Endodermal cell (in vitro differentiated cells): ENCODE data around the gene TAF5L. TPM values are rescaled to one million over a fixed set of nuclear protein-coding genes. Genes with fewer than 3 reads are reported as not detected.

Experiments used
- DNase-seq: peaks from one replicate; pipeline ENCODE4 v3.0.0-alpha.2; 2017
- H3K27ac ChIP-seq: 2 replicates; pipeline ENCODE4 v1.5.1; 2013; ENCODE audit warnings: mild to moderate bottlenecking, low read depth, low read length, moderate library complexity
- H3K27me3 ChIP-seq: 2 replicates; pipeline ENCODE4 v1.6.1; 2013; ENCODE audit warnings: mild to moderate bottlenecking, low read length, moderate library complexity; ENCODE audit not compliant: insufficient read depth, control insufficient read depth, poor library complexity, severe bottlenecking
- H3K36me3 ChIP-seq: 2 replicates; pipeline ENCODE4 v1.7.0; 2013; ENCODE audit warnings: mild to moderate bottlenecking, low read length, moderate library complexity; ENCODE audit not compliant: control insufficient read depth, insufficient read depth
- H3K4me1 ChIP-seq: one replicate; pipeline ENCODE4 v1.7.0; 2013; ENCODE audit warnings: low read length; ENCODE audit not compliant: control insufficient read depth, insufficient read depth
- H3K4me3 ChIP-seq: 2 replicates; pipeline ENCODE4 v1.5.1; 2013; ENCODE audit warnings: mild to moderate bottlenecking, low read length, moderate library complexity
- H3K9ac ChIP-seq: 2 replicates; pipeline ENCODE4 v1.6.1; 2013; ENCODE audit warnings: mild to moderate bottlenecking, low read length, moderate library complexity; ENCODE audit not compliant: poor library complexity, severe bottlenecking; ENCODE audit errors: extremely low read depth
- H3K9me3 ChIP-seq: 2 replicates; pipeline ENCODE4 v1.6.1; 2013; ENCODE audit warnings: mild to moderate bottlenecking, low read length, moderate library complexity; ENCODE audit not compliant: control insufficient read depth
- H3K27ac Mint-ChIP-seq: 2 replicates; pipeline ENCODE4 v1.8.0; 2020; ENCODE audit warnings: mixed read lengths
- H3K27me3 Mint-ChIP-seq: 2 replicates; pipeline ENCODE4 v1.8.0; 2021; ENCODE audit warnings: mild to moderate bottlenecking, mixed read lengths; ENCODE audit not compliant: insufficient read depth
- H3K36me3 Mint-ChIP-seq: 2 replicates; pipeline ENCODE4 v1.8.0; 2020; ENCODE audit warnings: low read depth, mixed read lengths
- H3K4me1 Mint-ChIP-seq: 2 replicates; pipeline ENCODE4 v1.8.0; 2020; ENCODE audit warnings: mixed read lengths
- H3K4me3 Mint-ChIP-seq: 2 replicates; pipeline ENCODE4 v1.8.0; 2020; ENCODE audit warnings: mild to moderate bottlenecking, moderate library complexity, mixed read lengths
- H3K9me3 Mint-ChIP-seq: 2 replicates; pipeline ENCODE4 v1.8.0; 2020; ENCODE audit warnings: mild to moderate bottlenecking, mixed read lengths
- WGBS, 2 experiments: methylation state at CpG; one replicate each; pipeline versions ENCODE4 v1.1.5 to v1.1.7; 2013; ENCODE audit warnings: missing lambda C conversion rate in 2 of 2, mixed read lengths in 1 of 2; ENCODE audit not compliant: insufficient coverage in 1 of 2, insufficient read length in 1 of 2; 5-methylcytosine and 5-hydroxymethylcytosine counted together
- total RNA-seq, 2 donors: library from RNA; stranded (reverse); fragmentation: NEBNext Ultra II Directional in 1 of 2; extraction: Animal tissue kit (Norgen Biotek cat#: 25700) in 1 of 2; gene quantifications; 2 replicates in 1 of 2; 3 replicates in 1 of 2; pipeline ENCODE4 v1.2.1, GENCODE V29; 2021
- TF ChIP-seq, protein P1 (sequence below): fragments of 200-600 bp; sonication (generic); conservative IDR thresholded peaks from 2 replicates; pipeline ENCODE4 v1.5.0; 2021; ENCODE audit warnings: antibody characterized with exemption, mild to moderate bottlenecking

Gene TAF5L
- total RNA-seq, 2 donors from 2014 or later: 13.1 to 17.7 TPM

DNA sequence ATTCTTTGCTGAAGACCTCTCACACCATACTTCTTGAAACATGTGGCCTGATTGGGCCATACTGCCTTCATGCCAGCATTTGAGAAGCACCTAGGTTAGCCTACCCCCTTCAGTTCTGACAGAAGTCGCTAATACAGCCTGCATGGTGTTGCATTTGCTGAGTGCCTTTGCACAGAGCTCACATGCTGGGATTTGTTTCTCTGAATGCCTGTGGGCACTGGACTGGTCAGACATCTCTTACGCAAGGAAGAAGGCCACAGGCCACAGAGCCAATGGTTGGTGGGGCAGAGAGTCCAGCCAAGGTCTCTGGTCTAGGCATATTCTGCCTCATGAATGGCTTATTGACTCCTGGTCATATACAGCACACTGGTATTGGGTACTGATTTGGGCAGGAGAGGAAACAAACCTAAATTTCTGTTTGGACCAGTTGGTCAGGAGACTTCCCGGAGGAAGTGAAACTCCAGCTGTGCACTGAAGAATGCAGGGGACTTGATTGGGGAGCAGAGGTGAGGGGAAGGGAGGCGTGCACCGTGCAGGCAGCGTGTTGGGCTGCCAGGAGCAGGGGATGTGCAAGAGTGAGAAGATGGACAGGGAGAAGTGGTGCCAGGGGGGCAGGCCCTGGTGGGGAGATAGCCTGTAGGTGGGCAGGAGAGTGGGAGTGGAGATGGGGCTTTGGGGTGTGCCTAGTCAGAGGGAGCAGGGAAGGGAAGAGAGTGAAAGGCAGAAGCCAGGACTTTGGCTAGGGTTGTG, 18.2 kb upstream of the TAF5L start:
- Histone ChIP-seq H3K4me3 (no peak overlapping the region), H3K27me3 (no peaks in the 10 kb centered on the region), H3K9ac (no peak overlapping the region), H3K9me3 (no peaks in the 10 kb centered on the region), H3K4me1 (no peaks in the 10 kb centered on the region), H3K27ac (no peak overlapping the region), H3K36me3 (peaks cover 68% of the 10 kb centered on the region)
- Mint-ChIP-seq H3K36me3 (peaks cover 53% of the 10 kb centered on the region), H3K4me1 (no peaks in the 10 kb centered on the region), H3K4me3 (no peak overlapping the region), H3K27ac (peak overlapping the region; percentile 27), H3K27me3 (no peaks in the 10 kb centered on the region), H3K9me3 (no peaks in the 10 kb centered on the region)
- WGBS, 2 experiments: 94 to 97% methylated on average over 4 to 6 of the region's 6 CpGs
- TF ChIP-seq, protein P1, sequence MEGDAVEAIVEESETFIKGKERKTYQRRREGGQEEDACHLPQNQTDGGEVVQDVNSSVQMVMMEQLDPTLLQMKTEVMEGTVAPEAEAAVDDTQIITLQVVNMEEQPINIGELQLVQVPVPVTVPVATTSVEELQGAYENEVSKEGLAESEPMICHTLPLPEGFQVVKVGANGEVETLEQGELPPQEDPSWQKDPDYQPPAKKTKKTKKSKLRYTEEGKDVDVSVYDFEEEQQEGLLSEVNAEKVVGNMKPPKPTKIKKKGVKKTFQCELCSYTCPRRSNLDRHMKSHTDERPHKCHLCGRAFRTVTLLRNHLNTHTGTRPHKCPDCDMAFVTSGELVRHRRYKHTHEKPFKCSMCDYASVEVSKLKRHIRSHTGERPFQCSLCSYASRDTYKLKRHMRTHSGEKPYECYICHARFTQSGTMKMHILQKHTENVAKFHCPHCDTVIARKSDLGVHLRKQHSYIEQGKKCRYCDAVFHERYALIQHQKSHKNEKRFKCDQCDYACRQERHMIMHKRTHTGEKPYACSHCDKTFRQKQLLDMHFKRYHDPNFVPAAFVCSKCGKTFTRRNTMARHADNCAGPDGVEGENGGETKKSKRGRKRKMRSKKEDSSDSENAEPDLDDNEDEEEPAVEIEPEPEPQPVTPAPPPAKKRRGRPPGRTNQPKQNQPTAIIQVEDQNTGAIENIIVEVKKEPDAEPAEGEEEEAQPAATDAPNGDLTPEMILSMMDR: no peak
- no peak for DNase-seq

DNA sequence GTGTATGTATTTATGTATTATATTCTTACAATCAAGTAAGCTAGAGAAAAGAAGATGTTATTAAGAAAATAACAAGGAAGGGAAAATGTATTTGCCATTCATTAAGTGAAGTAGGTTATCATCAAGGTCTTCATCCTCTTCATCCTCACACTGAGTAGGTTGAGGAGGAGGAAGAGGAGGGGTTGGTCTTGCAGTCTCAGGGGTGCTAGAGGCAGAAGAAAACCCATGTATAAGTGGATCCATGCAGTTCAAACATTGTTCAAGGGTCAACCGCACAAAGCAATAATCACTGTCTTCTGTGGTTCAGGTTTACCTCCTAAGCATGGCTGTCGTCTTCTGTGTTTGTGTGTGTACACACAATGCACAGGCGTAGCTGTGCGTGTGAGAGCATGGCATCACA, 17.0 kb upstream of the TAF5L start:
- H3K9ac ChIP-seq: no peak overlapping the region
- H3K4me1 ChIP-seq: no peaks in the 10 kb centered on the region
- no peak overlapping the region for H3K4me3 Mint-ChIP-seq
- no peaks in the 10 kb centered on the region for H3K4me1 Mint-ChIP-seq
- no peak overlapping the region for H3K27ac ChIP-seq
- H3K27me3 ChIP-seq: no peaks in the 10 kb centered on the region
- H3K36me3 ChIP-seq: peaks cover 64% of the 10 kb centered on the region
- H3K4me3 ChIP-seq: no peak overlapping the region
- H3K9me3 ChIP-seq: no peaks in the 10 kb centered on the region
- H3K27me3 Mint-ChIP-seq: no peaks in the 10 kb centered on the region
- peaks cover 53% of the 10 kb centered on the region for H3K36me3 Mint-ChIP-seq
- WGBS, 2 experiments: 92 to 98% methylated on average over 4 of the region's 4 CpGs
- TF ChIP-seq, protein P1: no peak
- H3K27ac Mint-ChIP-seq: no peak overlapping the region
- H3K9me3 Mint-ChIP-seq: no peaks in the 10 kb centered on the region
- DNase-seq: no peak

DNA sequence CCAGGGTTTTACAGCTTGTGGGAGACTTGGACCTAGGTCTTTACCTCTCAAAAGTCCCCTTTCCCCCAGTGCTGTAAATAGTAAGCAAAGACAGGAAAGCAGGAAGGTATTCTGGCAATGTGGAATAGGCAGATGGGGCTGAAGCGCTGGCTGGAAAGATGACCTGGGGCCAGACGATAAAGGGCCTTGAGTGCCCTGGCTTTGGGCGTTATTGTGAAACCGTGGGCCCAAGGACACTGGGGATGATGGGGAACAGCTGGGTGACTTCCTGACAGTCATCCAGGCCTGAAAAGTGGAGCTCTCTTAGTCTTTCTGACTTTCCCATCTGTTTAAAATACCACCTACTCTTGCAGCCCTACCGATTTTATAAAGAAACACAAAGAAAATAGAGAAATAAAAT, 16.5 kb upstream of the TAF5L start:
- H3K9me3 Mint-ChIP-seq: no peaks in the 10 kb centered on the region
- H3K9ac ChIP-seq: no peak overlapping the region
- WGBS, 2 experiments: 96 to 100% methylated on average over 2 to 5 of the region's 5 CpGs
- no peaks in the 10 kb centered on the region for H3K4me1 Mint-ChIP-seq
- no peak overlapping the region for H3K4me3 ChIP-seq
- H3K27ac ChIP-seq: no peak overlapping the region
- H3K36me3 ChIP-seq: peaks cover 64% of the 10 kb centered on the region
- no peaks in the 10 kb centered on the region for H3K9me3 ChIP-seq
- peak overlapping the region; percentile 23 for H3K27ac Mint-ChIP-seq
- no peak overlapping the region for H3K4me3 Mint-ChIP-seq
- DNase-seq: no peak
- H3K36me3 Mint-ChIP-seq: peaks cover 57% of the 10 kb centered on the region
- H3K27me3 ChIP-seq: no peaks in the 10 kb centered on the region
- no peaks in the 10 kb centered on the region for H3K4me1 ChIP-seq
- TF ChIP-seq, protein P1: no peak
- no peaks in the 10 kb centered on the region for H3K27me3 Mint-ChIP-seq
